GM23338 (cell line): Measurements from ENCODE around the gene CEP135.

ENCODE experiments used
- CREB1 ChIP-seq: fragments of 250-450 bp; sonication (Bioruptor Pico); IDR thresholded peaks from 2 replicates; pipeline ENCODE4 v1.5.0; 2020; ENCODE audit warnings: low read depth, mild to moderate bottlenecking, moderate library complexity
- EZH2 ChIP-seq: fragments of 200-600 bp; sonication (generic); IDR thresholded peaks from one replicate; pipeline ENCODE4 v1.8.0; 2017; ENCODE audit warnings: antibody characterized with exemption, mild to moderate bottlenecking, low read depth; ENCODE audit not compliant: unreplicated experiment
- EZH2phosphoT487 ChIP-seq: fragments of 200-600 bp; sonication (generic); IDR thresholded peaks from one replicate; pipeline ENCODE4 v1.8.1; 2018; ENCODE audit warnings: antibody characterized with exemption; ENCODE audit not compliant: unreplicated experiment
- JUNB ChIP-seq: IDR thresholded peaks from one replicate; pipeline ENCODE4 v1.6.1; 2016; ENCODE audit warnings: antibody characterized with exemption; ENCODE audit not compliant: unreplicated experiment
- NANOG ChIP-seq: IDR thresholded peaks from 2 replicates; pipeline ENCODE4 v1.6.1; 2016; ENCODE audit warnings: antibody characterized with exemption, borderline replicate concordance
- POLR2AphosphoS5 ChIP-seq: IDR thresholded peaks from 2 replicates; pipeline ENCODE4 v1.6.1; 2016; ENCODE audit warnings: antibody characterized with exemption, low read depth
- STAT1 ChIP-seq: IDR thresholded peaks from one replicate; pipeline ENCODE4 v1.6.1; 2016; ENCODE audit warnings: antibody characterized with exemption; ENCODE audit not compliant: unreplicated experiment
- ZNF114 ChIP-seq: fragments of 250-450 bp; sonication (Bioruptor Pico); IDR thresholded peaks from 2 replicates; pipeline ENCODE4 v1.5.0; 2020; ENCODE audit warnings: mild to moderate bottlenecking, moderate library complexity
- ZNF331 ChIP-seq: fragments of 250-450 bp; sonication (Bioruptor Pico); IDR thresholded peaks from 2 replicates; pipeline ENCODE4 v1.5.0; 2020; ENCODE audit warnings: low read depth, mild to moderate bottlenecking, moderate library complexity
- TF ChIP-seq, protein P1 (sequence below), 2 experiments: fragments of 200-600 bp in 1 of 2; sonication (generic) in 1 of 2; conservative IDR thresholded peaks; 2 replicates each; pipeline versions ENCODE4 v1.5.1 to v1.6.1; 2016 to 2017; ENCODE audit warnings: antibody characterized with exemption in 2 of 2, low read depth in 2 of 2, mild to moderate bottlenecking in 2 of 2, moderate library complexity in 1 of 2
- TF ChIP-seq, protein P2 (sequence below): IDR thresholded peaks from one replicate; pipeline ENCODE4 v1.6.1; 2018; ENCODE audit warnings: antibody characterized with exemption; ENCODE audit not compliant: unreplicated experiment
- TF ChIP-seq, protein P3 (sequence below): IDR thresholded peaks from 2 replicates; pipeline ENCODE4 v1.6.1; 2016; ENCODE audit warnings: antibody characterized with exemption
- TF ChIP-seq, protein P4 (sequence below): fragments of 250-450 bp; sonication (Bioruptor Pico); IDR thresholded peaks from 2 replicates; pipeline ENCODE4 v1.5.0; 2020; ENCODE audit warnings: mild to moderate bottlenecking, moderate library complexity

GRCh38 chr4:56042225-56042624 is 93.5 kb downstream of the CEP135 start:
- TF ChIP-seq, protein P1, sequence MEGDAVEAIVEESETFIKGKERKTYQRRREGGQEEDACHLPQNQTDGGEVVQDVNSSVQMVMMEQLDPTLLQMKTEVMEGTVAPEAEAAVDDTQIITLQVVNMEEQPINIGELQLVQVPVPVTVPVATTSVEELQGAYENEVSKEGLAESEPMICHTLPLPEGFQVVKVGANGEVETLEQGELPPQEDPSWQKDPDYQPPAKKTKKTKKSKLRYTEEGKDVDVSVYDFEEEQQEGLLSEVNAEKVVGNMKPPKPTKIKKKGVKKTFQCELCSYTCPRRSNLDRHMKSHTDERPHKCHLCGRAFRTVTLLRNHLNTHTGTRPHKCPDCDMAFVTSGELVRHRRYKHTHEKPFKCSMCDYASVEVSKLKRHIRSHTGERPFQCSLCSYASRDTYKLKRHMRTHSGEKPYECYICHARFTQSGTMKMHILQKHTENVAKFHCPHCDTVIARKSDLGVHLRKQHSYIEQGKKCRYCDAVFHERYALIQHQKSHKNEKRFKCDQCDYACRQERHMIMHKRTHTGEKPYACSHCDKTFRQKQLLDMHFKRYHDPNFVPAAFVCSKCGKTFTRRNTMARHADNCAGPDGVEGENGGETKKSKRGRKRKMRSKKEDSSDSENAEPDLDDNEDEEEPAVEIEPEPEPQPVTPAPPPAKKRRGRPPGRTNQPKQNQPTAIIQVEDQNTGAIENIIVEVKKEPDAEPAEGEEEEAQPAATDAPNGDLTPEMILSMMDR (conservative IDR thresholded peaks at IDR 0.05; ENCODE audit: low read depth in 2 of 2): no peak
- TF ChIP-seq EZH2phosphoT487 (no peak), EZH2 (no peak), POLR2AphosphoS5 (no peak), CREB1 (no peak), STAT1 (no peak), ZNF114 (no peak), ZNF331 (no peak), NANOG (no peak), JUNB (no peak)
- TF ChIP-seq, protein P2, sequence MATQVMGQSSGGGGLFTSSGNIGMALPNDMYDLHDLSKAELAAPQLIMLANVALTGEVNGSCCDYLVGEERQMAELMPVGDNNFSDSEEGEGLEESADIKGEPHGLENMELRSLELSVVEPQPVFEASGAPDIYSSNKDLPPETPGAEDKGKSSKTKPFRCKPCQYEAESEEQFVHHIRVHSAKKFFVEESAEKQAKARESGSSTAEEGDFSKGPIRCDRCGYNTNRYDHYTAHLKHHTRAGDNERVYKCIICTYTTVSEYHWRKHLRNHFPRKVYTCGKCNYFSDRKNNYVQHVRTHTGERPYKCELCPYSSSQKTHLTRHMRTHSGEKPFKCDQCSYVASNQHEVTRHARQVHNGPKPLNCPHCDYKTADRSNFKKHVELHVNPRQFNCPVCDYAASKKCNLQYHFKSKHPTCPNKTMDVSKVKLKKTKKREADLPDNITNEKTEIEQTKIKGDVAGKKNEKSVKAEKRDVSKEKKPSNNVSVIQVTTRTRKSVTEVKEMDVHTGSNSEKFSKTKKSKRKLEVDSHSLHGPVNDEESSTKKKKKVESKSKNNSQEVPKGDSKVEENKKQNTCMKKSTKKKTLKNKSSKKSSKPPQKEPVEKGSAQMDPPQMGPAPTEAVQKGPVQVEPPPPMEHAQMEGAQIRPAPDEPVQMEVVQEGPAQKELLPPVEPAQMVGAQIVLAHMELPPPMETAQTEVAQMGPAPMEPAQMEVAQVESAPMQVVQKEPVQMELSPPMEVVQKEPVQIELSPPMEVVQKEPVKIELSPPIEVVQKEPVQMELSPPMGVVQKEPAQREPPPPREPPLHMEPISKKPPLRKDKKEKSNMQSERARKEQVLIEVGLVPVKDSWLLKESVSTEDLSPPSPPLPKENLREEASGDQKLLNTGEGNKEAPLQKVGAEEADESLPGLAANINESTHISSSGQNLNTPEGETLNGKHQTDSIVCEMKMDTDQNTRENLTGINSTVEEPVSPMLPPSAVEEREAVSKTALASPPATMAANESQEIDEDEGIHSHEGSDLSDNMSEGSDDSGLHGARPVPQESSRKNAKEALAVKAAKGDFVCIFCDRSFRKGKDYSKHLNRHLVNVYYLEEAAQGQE: no peak
- TF ChIP-seq, protein P3, sequence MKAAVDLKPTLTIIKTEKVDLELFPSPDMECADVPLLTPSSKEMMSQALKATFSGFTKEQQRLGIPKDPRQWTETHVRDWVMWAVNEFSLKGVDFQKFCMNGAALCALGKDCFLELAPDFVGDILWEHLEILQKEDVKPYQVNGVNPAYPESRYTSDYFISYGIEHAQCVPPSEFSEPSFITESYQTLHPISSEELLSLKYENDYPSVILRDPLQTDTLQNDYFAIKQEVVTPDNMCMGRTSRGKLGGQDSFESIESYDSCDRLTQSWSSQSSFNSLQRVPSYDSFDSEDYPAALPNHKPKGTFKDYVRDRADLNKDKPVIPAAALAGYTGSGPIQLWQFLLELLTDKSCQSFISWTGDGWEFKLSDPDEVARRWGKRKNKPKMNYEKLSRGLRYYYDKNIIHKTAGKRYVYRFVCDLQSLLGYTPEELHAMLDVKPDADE: no peak
- TF ChIP-seq, protein P4, sequence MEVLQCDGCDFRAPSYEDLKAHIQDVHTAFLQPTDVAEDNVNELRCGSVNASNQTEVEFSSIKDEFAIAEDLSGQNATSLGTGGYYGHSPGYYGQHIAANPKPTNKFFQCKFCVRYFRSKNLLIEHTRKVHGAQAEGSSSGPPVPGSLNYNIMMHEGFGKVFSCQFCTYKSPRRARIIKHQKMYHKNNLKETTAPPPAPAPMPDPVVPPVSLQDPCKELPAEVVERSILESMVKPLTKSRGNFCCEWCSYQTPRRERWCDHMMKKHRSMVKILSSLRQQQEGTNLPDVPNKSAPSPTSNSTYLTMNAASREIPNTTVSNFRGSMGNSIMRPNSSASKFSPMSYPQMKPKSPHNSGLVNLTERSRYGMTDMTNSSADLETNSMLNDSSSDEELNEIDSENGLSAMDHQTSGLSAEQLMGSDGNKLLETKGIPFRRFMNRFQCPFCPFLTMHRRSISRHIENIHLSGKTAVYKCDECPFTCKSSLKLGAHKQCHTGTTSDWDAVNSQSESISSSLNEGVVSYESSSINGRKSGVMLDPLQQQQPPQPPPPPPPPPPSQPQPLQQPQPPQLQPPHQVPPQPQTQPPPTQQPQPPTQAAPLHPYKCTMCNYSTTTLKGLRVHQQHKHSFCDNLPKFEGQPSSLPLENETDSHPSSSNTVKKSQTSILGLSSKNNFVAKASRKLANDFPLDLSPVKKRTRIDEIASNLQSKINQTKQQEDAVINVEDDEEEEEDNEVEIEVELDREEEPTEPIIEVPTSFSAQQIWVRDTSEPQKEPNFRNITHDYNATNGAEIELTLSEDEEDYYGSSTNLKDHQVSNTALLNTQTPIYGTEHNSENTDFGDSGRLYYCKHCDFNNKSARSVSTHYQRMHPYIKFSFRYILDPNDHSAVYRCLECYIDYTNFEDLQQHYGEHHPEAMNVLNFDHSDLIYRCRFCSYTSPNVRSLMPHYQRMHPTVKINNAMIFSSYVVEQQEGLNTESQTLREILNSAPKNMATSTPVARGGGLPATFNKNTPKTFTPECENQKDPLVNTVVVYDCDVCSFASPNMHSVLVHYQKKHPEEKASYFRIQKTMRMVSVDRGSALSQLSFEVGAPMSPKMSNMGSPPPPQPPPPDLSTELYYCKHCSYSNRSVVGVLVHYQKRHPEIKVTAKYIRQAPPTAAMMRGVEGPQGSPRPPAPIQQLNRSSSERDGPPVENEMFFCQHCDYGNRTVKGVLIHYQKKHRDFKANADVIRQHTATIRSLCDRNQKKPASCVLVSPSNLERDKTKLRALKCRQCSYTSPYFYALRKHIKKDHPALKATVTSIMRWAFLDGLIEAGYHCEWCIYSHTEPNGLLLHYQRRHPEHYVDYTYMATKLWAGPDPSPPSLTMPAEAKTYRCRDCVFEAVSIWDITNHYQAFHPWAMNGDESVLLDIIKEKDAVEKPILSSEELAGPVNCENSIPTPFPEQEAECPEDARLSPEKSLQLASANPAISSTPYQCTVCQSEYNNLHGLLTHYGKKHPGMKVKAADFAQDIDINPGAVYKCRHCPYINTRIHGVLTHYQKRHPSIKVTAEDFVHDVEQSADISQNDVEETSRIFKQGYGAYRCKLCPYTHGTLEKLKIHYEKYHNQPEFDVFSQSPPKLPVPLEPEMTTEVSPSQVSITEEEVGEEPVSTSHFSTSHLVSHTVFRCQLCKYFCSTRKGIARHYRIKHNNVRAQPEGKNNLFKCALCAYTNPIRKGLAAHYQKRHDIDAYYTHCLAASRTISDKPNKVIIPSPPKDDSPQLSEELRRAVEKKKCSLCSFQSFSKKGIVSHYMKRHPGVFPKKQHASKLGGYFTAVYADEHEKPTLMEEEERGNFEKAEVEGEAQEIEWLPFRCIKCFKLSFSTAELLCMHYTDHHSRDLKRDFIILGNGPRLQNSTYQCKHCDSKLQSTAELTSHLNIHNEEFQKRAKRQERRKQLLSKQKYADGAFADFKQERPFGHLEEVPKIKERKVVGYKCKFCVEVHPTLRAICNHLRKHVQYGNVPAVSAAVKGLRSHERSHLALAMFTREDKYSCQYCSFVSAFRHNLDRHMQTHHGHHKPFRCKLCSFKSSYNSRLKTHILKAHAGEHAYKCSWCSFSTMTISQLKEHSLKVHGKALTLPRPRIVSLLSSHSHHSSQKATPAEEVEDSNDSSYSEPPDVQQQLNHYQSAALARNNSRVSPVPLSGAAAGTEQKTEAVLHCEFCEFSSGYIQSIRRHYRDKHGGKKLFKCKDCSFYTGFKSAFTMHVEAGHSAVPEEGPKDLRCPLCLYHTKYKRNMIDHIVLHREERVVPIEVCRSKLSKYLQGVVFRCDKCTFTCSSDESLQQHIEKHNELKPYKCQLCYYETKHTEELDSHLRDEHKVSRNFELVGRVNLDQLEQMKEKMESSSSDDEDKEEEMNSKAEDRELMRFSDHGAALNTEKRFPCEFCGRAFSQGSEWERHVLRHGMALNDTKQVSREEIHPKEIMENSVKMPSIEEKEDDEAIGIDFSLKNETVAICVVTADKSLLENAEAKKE (CRISPR knock-in tag): no peak
